ENCODE results near the gene CD2AP. TPM values are rescaled to one million over a fixed set of nuclear protein-coding genes. Genes with fewer than 3 reads are reported as not detected.
A peak's percentile ranks its signal among the peaks of the same experiment; 100 is the strongest.

CD2AP gene
- total and polyA plus RNA-seq, 2 experiments from 2014 or later: 13.7 to 48.0 TPM

DNA sequence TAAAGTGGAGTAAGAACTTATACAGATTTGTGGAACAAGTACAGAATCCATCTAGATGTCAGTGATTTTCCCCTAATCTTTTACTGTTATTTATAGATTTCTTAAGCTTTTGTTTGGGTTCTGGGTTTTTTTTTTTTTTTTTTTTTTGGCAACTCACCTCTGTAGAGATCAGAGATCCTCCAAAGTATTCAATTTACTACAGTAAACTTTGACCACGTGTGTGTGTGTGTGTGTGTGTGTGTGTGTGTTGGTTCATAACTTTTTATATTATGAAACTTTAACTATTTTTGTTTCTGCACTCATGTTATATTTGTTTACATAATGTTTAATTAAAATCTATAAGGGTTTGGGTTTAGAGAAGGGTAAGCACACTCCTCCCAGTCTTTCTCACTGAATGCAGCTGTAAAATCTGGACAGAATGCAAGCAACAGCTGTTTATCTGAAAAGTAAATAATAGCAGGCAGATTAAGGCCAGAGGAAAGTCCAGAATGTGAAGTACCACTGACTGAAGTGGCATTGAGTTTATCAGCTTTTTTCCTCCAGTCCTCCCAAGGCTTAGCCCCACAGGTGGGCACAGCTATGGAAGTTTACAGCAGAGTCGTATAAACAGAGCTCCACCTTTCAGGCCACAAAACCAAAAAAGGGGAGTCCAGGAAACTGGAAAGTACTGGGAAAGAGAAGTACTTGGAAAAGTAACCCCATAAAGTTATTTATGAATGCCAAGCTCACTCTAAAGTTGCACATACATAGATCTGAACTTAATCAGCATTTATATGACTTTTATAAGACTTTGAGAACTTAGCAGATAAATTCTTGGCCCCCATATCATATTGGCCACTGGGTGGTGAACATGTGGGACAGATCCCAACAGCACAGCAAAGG lies 43.0 kb upstream of the CD2AP start:
- no peaks in the 10 kb centered on the region for H3K4me1 ChIP-seq (ENCODE audit: insufficient read depth)
- no peaks in the 10 kb centered on the region for H4K20me1 ChIP-seq (ENCODE audit: insufficient read depth, poor library complexity, severe bottlenecking)
- H3K4me3 ChIP-seq: no peak overlapping the region
- TF ChIP-seq, protein P1, sequence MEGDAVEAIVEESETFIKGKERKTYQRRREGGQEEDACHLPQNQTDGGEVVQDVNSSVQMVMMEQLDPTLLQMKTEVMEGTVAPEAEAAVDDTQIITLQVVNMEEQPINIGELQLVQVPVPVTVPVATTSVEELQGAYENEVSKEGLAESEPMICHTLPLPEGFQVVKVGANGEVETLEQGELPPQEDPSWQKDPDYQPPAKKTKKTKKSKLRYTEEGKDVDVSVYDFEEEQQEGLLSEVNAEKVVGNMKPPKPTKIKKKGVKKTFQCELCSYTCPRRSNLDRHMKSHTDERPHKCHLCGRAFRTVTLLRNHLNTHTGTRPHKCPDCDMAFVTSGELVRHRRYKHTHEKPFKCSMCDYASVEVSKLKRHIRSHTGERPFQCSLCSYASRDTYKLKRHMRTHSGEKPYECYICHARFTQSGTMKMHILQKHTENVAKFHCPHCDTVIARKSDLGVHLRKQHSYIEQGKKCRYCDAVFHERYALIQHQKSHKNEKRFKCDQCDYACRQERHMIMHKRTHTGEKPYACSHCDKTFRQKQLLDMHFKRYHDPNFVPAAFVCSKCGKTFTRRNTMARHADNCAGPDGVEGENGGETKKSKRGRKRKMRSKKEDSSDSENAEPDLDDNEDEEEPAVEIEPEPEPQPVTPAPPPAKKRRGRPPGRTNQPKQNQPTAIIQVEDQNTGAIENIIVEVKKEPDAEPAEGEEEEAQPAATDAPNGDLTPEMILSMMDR (IDR thresholded peaks at IDR 0.05; ENCODE audit: poor library complexity): no peak
- TF ChIP-seq EZH2 (IDR thresholded peaks at IDR 0.05; ENCODE audit: borderline replicate concordance) (no peak), EZH2phosphoT487 (IDR thresholded peaks at IDR 0.05; ENCODE audit: low read depth, severe bottlenecking, unreplicated experiment) (no peak)
- peak overlapping the region; percentile 64 for H3K27ac ChIP-seq
- 29% methylated on average over 2 of the region's 2 CpGs for WGBS (ENCODE audit: low lambda C conversion rate, missing lambda C conversion rate)
- peak; percentile 16 for DNase-seq (ENCODE audit: low spot score)
- H3K4me2 ChIP-seq: peak overlapping the region; percentile 35
- H3K36me3 ChIP-seq (replicated peaks; ENCODE audit: insufficient read depth, low read depth): no peaks in the 10 kb centered on the region
- no peak overlapping the region for H2AFZ ChIP-seq
- H3K9me2 ChIP-seq (replicated peaks; ENCODE audit: insufficient read depth): no peaks in the 10 kb centered on the region
- no peaks in the 10 kb centered on the region for H3K79me2 ChIP-seq
- H3K27me3 ChIP-seq: no peaks in the 10 kb centered on the region
- H3K9me3 ChIP-seq (ENCODE audit: low read depth): no peaks in the 10 kb centered on the region

DNA sequence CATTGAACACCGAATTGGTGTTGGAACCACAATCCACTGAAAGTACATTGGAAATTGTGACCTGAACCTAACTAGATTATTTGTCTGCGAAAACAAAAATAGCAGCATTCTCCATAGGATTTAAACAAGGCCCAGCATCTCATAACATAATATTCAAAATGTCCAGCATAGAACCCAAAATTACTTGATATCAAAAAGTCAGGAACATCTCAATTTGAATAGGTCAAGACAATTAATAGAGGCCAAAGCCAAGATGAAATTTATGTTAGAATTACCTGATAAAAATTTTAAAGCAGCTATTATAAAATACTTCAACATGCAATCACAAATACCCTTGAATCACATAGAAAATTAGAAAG lies 42.4 kb upstream of the CD2AP start:
- no peaks in the 10 kb centered on the region for H3K36me3 ChIP-seq (replicated peaks; ENCODE audit: insufficient read depth, low read depth)
- H2AFZ ChIP-seq: no peak overlapping the region
- H3K79me2 ChIP-seq: no peaks in the 10 kb centered on the region
- no peak for TF ChIP-seq EZH2phosphoT487 (IDR thresholded peaks at IDR 0.05; ENCODE audit: low read depth, severe bottlenecking, unreplicated experiment)
- TF ChIP-seq, protein P1 (IDR thresholded peaks at IDR 0.05; ENCODE audit: poor library complexity): no peak
- no peaks in the 10 kb centered on the region for H3K27me3 ChIP-seq
- WGBS (ENCODE audit: low lambda C conversion rate, missing lambda C conversion rate): 97% methylated on average over 2 of the region's 2 CpGs
- no peaks in the 10 kb centered on the region for H4K20me1 ChIP-seq (ENCODE audit: insufficient read depth, poor library complexity, severe bottlenecking)
- H3K27ac ChIP-seq: peak overlapping the region; percentile 64
- H3K4me3 ChIP-seq: no peak overlapping the region
- H3K4me1 ChIP-seq (ENCODE audit: insufficient read depth): no peaks in the 10 kb centered on the region
- no peaks in the 10 kb centered on the region for H3K9me3 ChIP-seq (ENCODE audit: low read depth)
- no peak for DNase-seq (ENCODE audit: low spot score)
- H3K4me2 ChIP-seq: no peak overlapping the region
- H3K9me2 ChIP-seq (replicated peaks; ENCODE audit: insufficient read depth): no peaks in the 10 kb centered on the region

GRCh38 chr6:47437592-47437991 lies 40.0 kb upstream of the CD2AP start:
- Histone ChIP-seq H3K4me3 (no peak overlapping the region), H3K9me3 (ENCODE audit: low read depth) (no peaks in the 10 kb centered on the region), H3K4me2 (no peak overlapping the region), H4K20me1 (ENCODE audit: insufficient read depth, poor library complexity, severe bottlenecking) (no peaks in the 10 kb centered on the region), H3K27ac (peak overlapping the region; percentile 21), H2AFZ (no peak overlapping the region), H3K4me1 (ENCODE audit: insufficient read depth) (no peaks in the 10 kb centered on the region), H3K79me2 (no peaks in the 10 kb centered on the region), H3K9me2 (replicated peaks; ENCODE audit: insufficient read depth) (no peaks in the 10 kb centered on the region), H3K27me3 (no peaks in the 10 kb centered on the region), H3K36me3 (replicated peaks; ENCODE audit: insufficient read depth, low read depth) (no peaks in the 10 kb centered on the region)
- no peak for DNase-seq (ENCODE audit: low spot score)
- WGBS (ENCODE audit: low lambda C conversion rate, missing lambda C conversion rate): 69% methylated on average over 4 of the region's 4 CpGs
- TF ChIP-seq EZH2 (IDR thresholded peaks at IDR 0.05; ENCODE audit: borderline replicate concordance): no peak
- TF ChIP-seq, protein P1 (IDR thresholded peaks at IDR 0.05; ENCODE audit: poor library complexity): no peak
- no peak for TF ChIP-seq EZH2phosphoT487 (IDR thresholded peaks at IDR 0.05; ENCODE audit: low read depth, severe bottlenecking, unreplicated experiment)
